ENCODE results near the gene SIAH2. TPM values are rescaled to one million over a fixed set of nuclear protein-coding genes. Genes with fewer than 3 reads are reported as not detected.
"Not testable (repeated sequence)": the region's sequence is repeated elsewhere in the genome, so short reads cannot be mapped to it uniquely, and the experiment has no call there.

SIAH2 gene
- 25.4 and 46.4 TPM in 2 replicates for total RNA-seq
- 25.5 TPM for polyA plus RNA-seq (2012)

- DNase-seq (ENCODE audit: low read depth) = peak; percentile 94
Measured at GRCh38 chr3:150763122-150763840, at the start of gene SIAH2. Gene SIAH2 (minus strand): TSS chr3:150763169. CDS start chr3:150762849, 320 bp downstream.

- no peak for DNase-seq (ENCODE audit: low read depth)
Measured at GRCh38 chr3:150811984-150812383, 49.0 kb upstream of the SIAH2 start.

- DNase-seq (ENCODE audit: low read depth) = no peak
Measured at GRCh38 chr3:150810641-150811040, 47.7 kb upstream of the SIAH2 start.

GRCh38 chr3:150806185-150806835 is 43.3 kb upstream of the SIAH2 start:
- no peak for DNase-seq (ENCODE audit: low read depth)

- no peak for DNase-seq (ENCODE audit: low read depth)
Measured at GRCh38 chr3:150805354-150805753, 42.4 kb upstream of the SIAH2 start.

- no peak for DNase-seq (ENCODE audit: low read depth)
Measured at GRCh38 chr3:150803440-150803985, 40.5 kb upstream of the SIAH2 start.

GRCh38 chr3:150800722-150801121 is 37.8 kb upstream of the SIAH2 start:
- DNase-seq (ENCODE audit: low read depth) = no peak

GRCh38 chr3:150798122-150798618 is 35.2 kb upstream of the SIAH2 start:
- DNase-seq (ENCODE audit: low read depth) = peak; percentile 7

- no peak for DNase-seq (ENCODE audit: low read depth)
Measured at GRCh38 chr3:150797155-150797554, 34.2 kb upstream of the SIAH2 start.

- not testable (repeated sequence) for DNase-seq (ENCODE audit: low read depth)
Measured at GRCh38 chr3:150796527-150796926, 33.6 kb upstream of the SIAH2 start.

GRCh38 chr3:150793641-150794040 is 30.7 kb upstream of the SIAH2 start:
- no peak for DNase-seq (ENCODE audit: low read depth)

- no peak for DNase-seq (ENCODE audit: low read depth)
Measured at GRCh38 chr3:150790629-150791028, 27.7 kb upstream of the SIAH2 start.

GRCh38 chr3:150789451-150789850 is 26.5 kb upstream of the SIAH2 start:
- no peak for DNase-seq (ENCODE audit: low read depth)

- peak; percentile 72 for DNase-seq (ENCODE audit: low read depth)
Measured at GRCh38 chr3:150787741-150788370, 24.9 kb upstream of the SIAH2 start.

- no peak for DNase-seq (ENCODE audit: low read depth)
Measured at GRCh38 chr3:150786791-150787190, 23.8 kb upstream of the SIAH2 start.

GRCh38 chr3:150784747-150785125 is 21.8 kb upstream of the SIAH2 start:
- DNase-seq (ENCODE audit: low read depth) = no peak

GRCh38 chr3:150783920-150784746 is 21.2 kb upstream of the SIAH2 start:
- DNase-seq (ENCODE audit: low read depth) = no peak

- DNase-seq (ENCODE audit: low read depth) = no peak
Measured at GRCh38 chr3:150783316-150783715, 20.3 kb upstream of the SIAH2 start.

GRCh38 chr3:150779402-150779858 is 16.5 kb upstream of the SIAH2 start:
- no peak for DNase-seq (ENCODE audit: low read depth)

- no peak for DNase-seq (ENCODE audit: low read depth)
Measured at GRCh38 chr3:150778793-150779401, 15.9 kb upstream of the SIAH2 start.

Data from myocyte (in vitro differentiated cells).